GM12874 (cell line): ENCODE measurements around the gene TSPYL4.

Experiments used
- CTCF ChIP-seq: IDR thresholded peaks from 2 replicates; pipeline ENCODE4 v1.5.1; 2011; ENCODE audit warnings: low read depth, mild to moderate bottlenecking, control low read depth, low read length, moderate library complexity; ENCODE audit not compliant: insufficient read depth

Gene TSPYL4

GRCh38 chr6:116244284-116244683 is 9.6 kb downstream of the TSPYL4 start:
- TF ChIP-seq CTCF, result no peak

- TF ChIP-seq CTCF, result no peak
Observed at GRCh38 chr6:116239856-116240255, 14.0 kb downstream of the TSPYL4 start.

- no peak for TF ChIP-seq CTCF
Observed at GRCh38 chr6:116239256-116239655, 14.6 kb downstream of the TSPYL4 start.

- TF ChIP-seq CTCF, result no peak
Observed at GRCh38 chr6:116238083-116238482, 15.8 kb downstream of the TSPYL4 start.

GRCh38 chr6:116234689-116235088 is 19.2 kb downstream of the TSPYL4 start:
- no peak for TF ChIP-seq CTCF

- TF ChIP-seq CTCF, result no peak
Observed at GRCh38 chr6:116229287-116229913, 24.5 kb downstream of the TSPYL4 start.

GRCh38 chr6:116223355-116223754 is 30.5 kb downstream of the TSPYL4 start:
- TF ChIP-seq CTCF, result no peak
